ENCODE results near the gene GLI3. TPM values are rescaled to one million over a fixed set of nuclear protein-coding genes. Genes with fewer than 3 reads are reported as not detected.

Gene GLI3
- total RNA-seq, 1 experiment from 2014 or later = 46.2 TPM

DNA sequence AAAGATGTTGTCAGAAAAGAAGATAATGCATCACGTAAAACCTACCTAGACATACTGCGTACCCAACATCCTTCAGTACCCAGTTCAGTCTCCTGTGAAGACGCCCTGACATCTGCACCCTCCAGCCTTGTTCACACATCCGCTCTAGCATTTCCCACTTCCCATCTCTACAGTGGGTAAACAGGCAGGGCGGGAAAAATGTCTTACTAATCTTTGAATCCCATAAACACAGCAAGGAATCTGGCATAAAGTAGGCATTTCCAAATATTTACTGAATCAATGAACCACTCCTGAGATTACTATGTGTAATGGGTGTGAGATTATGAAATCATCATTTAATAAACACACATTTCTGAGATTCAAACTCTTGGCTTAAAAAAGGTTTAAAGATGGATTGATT lies 132.8 kb downstream of the GLI3 start:
- Mint-ChIP-seq H3K4me1 (peaks cover 35% of the 10 kb centered on the region), H3K9me3 (no peaks in the 10 kb centered on the region), H3K36me3 (peaks cover 10% of the 10 kb centered on the region; the same call in 1 of the 2 replicates), H3K4me3 (no peak overlapping the region), H3K27me3 (ENCODE audit: low read depth) (no peaks in the 10 kb centered on the region), H3K27ac (no peak overlapping the region)
- ATAC-seq (no peak), DNase-seq (ENCODE audit: low spot score) (no peak)
- TF ChIP-seq, protein P1, sequence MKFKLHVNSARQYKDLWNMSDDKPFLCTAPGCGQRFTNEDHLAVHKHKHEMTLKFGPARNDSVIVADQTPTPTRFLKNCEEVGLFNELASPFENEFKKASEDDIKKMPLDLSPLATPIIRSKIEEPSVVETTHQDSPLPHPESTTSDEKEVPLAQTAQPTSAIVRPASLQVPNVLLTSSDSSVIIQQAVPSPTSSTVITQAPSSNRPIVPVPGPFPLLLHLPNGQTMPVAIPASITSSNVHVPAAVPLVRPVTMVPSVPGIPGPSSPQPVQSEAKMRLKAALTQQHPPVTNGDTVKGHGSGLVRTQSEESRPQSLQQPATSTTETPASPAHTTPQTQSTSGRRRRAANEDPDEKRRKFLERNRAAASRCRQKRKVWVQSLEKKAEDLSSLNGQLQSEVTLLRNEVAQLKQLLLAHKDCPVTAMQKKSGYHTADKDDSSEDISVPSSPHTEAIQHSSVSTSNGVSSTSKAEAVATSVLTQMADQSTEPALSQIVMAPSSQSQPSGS (CRISPR knock-in tag; IDR thresholded peaks at IDR 0.05; ENCODE audit: borderline replicate concordance, low read depth) = no peak
- TF ChIP-seq KAT7 (CRISPR knock-in tag; IDR thresholded peaks at IDR 0.05; ENCODE audit: borderline replicate concordance) = no peak
- TF ChIP-seq, protein P2, sequence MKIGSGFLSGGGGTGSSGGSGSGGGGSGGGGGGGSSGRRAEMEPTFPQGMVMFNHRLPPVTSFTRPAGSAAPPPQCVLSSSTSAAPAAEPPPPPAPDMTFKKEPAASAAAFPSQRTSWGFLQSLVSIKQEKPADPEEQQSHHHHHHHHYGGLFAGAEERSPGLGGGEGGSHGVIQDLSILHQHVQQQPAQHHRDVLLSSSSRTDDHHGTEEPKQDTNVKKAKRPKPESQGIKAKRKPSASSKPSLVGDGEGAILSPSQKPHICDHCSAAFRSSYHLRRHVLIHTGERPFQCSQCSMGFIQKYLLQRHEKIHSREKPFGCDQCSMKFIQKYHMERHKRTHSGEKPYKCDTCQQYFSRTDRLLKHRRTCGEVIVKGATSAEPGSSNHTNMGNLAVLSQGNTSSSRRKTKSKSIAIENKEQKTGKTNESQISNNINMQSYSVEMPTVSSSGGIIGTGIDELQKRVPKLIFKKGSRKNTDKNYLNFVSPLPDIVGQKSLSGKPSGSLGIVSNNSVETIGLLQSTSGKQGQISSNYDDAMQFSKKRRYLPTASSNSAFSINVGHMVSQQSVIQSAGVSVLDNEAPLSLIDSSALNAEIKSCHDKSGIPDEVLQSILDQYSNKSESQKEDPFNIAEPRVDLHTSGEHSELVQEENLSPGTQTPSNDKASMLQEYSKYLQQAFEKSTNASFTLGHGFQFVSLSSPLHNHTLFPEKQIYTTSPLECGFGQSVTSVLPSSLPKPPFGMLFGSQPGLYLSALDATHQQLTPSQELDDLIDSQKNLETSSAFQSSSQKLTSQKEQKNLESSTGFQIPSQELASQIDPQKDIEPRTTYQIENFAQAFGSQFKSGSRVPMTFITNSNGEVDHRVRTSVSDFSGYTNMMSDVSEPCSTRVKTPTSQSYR (CRISPR knock-in tag; IDR thresholded peaks at IDR 0.05) = no peak
- TF ChIP-seq, protein P3, sequence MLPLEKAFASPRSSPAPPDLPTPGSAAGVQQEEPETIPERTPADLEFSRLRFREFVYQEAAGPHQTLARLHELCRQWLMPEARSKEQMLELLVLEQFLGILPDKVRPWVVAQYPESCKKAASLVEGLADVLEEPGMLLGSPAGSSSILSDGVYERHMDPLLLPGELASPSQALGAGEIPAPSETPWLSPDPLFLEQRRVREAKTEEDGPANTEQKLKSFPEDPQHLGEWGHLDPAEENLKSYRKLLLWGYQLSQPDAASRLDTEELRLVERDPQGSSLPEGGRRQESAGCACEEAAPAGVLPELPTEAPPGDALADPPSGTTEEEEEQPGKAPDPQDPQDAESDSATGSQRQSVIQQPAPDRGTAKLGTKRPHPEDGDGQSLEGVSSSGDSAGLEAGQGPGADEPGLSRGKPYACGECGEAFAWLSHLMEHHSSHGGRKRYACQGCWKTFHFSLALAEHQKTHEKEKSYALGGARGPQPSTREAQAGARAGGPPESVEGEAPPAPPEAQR (CRISPR knock-in tag; IDR thresholded peaks at IDR 0.05) = no peak
- TF ChIP-seq, protein P4, sequence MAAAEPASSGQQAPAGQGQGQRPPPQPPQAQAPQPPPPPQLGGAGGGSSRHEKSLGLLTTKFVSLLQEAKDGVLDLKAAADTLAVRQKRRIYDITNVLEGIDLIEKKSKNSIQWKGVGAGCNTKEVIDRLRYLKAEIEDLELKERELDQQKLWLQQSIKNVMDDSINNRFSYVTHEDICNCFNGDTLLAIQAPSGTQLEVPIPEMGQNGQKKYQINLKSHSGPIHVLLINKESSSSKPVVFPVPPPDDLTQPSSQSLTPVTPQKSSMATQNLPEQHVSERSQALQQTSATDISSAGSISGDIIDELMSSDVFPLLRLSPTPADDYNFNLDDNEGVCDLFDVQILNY (CRISPR knock-in tag; IDR thresholded peaks at IDR 0.05) = no peak
- no peak for TF ChIP-seq GRHL2 (CRISPR knock-in tag; IDR thresholded peaks at IDR 0.05; ENCODE audit: insufficient replicate concordance, severe bottlenecking)
- TF ChIP-seq, protein P5, sequence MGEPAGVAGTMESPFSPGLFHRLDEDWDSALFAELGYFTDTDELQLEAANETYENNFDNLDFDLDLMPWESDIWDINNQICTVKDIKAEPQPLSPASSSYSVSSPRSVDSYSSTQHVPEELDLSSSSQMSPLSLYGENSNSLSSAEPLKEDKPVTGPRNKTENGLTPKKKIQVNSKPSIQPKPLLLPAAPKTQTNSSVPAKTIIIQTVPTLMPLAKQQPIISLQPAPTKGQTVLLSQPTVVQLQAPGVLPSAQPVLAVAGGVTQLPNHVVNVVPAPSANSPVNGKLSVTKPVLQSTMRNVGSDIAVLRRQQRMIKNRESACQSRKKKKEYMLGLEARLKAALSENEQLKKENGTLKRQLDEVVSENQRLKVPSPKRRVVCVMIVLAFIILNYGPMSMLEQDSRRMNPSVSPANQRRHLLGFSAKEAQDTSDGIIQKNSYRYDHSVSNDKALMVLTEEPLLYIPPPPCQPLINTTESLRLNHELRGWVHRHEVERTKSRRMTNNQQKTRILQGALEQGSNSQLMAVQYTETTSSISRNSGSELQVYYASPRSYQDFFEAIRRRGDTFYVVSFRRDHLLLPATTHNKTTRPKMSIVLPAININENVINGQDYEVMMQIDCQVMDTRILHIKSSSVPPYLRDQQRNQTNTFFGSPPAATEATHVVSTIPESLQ (CRISPR knock-in tag; IDR thresholded peaks at IDR 0.05) = no peak
- TF ChIP-seq SOX15 (CRISPR knock-in tag; IDR thresholded peaks at IDR 0.05) = no peak
- TF ChIP-seq TP53 (CRISPR knock-in tag; IDR thresholded peaks at IDR 0.05) = no peak
- TF ChIP-seq ZNF138 (CRISPR knock-in tag; conservative IDR thresholded peaks at IDR 0.05) = no peak
- TF ChIP-seq FOXP1 (CRISPR knock-in tag; IDR thresholded peaks at IDR 0.05; ENCODE audit: borderline replicate concordance) = no peak
- TF ChIP-seq, protein P6, sequence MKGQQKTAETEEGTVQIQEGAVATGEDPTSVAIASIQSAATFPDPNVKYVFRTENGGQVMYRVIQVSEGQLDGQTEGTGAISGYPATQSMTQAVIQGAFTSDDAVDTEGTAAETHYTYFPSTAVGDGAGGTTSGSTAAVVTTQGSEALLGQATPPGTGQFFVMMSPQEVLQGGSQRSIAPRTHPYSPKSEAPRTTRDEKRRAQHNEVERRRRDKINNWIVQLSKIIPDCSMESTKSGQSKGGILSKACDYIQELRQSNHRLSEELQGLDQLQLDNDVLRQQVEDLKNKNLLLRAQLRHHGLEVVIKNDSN (CRISPR knock-in tag; IDR thresholded peaks at IDR 0.05) = no peak
- TF ChIP-seq, protein P7, sequence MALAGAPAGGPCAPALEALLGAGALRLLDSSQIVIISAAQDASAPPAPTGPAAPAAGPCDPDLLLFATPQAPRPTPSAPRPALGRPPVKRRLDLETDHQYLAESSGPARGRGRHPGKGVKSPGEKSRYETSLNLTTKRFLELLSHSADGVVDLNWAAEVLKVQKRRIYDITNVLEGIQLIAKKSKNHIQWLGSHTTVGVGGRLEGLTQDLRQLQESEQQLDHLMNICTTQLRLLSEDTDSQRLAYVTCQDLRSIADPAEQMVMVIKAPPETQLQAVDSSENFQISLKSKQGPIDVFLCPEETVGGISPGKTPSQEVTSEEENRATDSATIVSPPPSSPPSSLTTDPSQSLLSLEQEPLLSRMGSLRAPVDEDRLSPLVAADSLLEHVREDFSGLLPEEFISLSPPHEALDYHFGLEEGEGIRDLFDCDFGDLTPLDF (CRISPR knock-in tag; IDR thresholded peaks at IDR 0.05) = no peak
- TF ChIP-seq, protein P8, sequence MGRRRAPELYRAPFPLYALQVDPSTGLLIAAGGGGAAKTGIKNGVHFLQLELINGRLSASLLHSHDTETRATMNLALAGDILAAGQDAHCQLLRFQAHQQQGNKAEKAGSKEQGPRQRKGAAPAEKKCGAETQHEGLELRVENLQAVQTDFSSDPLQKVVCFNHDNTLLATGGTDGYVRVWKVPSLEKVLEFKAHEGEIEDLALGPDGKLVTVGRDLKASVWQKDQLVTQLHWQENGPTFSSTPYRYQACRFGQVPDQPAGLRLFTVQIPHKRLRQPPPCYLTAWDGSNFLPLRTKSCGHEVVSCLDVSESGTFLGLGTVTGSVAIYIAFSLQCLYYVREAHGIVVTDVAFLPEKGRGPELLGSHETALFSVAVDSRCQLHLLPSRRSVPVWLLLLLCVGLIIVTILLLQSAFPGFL (CRISPR knock-in tag; IDR thresholded peaks at IDR 0.05; ENCODE audit: borderline replicate concordance) = no peak
- ChIA-PET CTCF (no interaction called here), POLR2A (no interaction called here)

Data from WTC11 (cell line).